Frontal cortex (tissue), 4 donors: ENCODE measurements around the gene SCGB1A1. TPM values are rescaled to one million over a fixed set of nuclear protein-coding genes. Genes with fewer than 3 reads are reported as not detected.
A peak's percentile ranks its signal among the peaks of the same experiment; 100 is the strongest.
"Not testable (repeated sequence)": the region's sequence is repeated elsewhere in the genome, so short reads cannot be mapped to it uniquely, and the experiment has no call there.

Experiments
- DNase-seq, 2 donors: peaks; one replicate each; pipeline ENCODE4 v3.0.0; 2012; ENCODE audit warnings: low spot score in 2 of 2
- FAIRE-seq: peaks from 2 replicates; lab custom pipeline; 2012; peaks lifted over from hg19 to GRCh38; lab: Jason Lieb, UNC
- total RNA-seq: library from RNA; depleted of rRNA; stranded (reverse); fragments of >200 nt; gene quantifications from one replicate; pipeline ENCODE4 v1.2.3, GENCODE V29; 2014
- donor health status: control.
- donor health status: control.
- donor health status: control.

SCGB1A1 gene
- total RNA-seq: not detected

- FAIRE-seq: no peak
- DNase-seq: no peak
These were observed at the start of gene SCGB1A1 for GRCh38 chr11:62418733-62419132. SCGB1A1 (plus strand) TSS chr11:62419033; CDS start chr11:62419096, 63 bp downstream.

- DNase-seq: no peak
- no peak for FAIRE-seq
These were observed 47.9 kb upstream of the SCGB1A1 start for GRCh38 chr11:62370743-62371440.

GRCh38 chr11:62372871-62373270 lies 46.0 kb upstream of the SCGB1A1 start:
- FAIRE-seq: no peak
- DNase-seq: no peak

- FAIRE-seq: no peak
These were observed 45.2 kb upstream of the SCGB1A1 start for GRCh38 chr11:62373464-62374119.

GRCh38 chr11:62374801-62375200 lies 44.0 kb upstream of the SCGB1A1 start:
- DNase-seq (no peak), FAIRE-seq (no peak)

More at GRCh38 chr11:62373464-62374119, 45.2 kb upstream of the SCGB1A1 start:
- DNase-seq: no peak

- DNase-seq, FAIRE-seq: not testable (repeated sequence)
These were observed 40.3 kb upstream of the SCGB1A1 start for GRCh38 chr11:62378459-62379063.

- FAIRE-seq, DNase-seq: not testable (repeated sequence)
These were observed 39.2 kb upstream of the SCGB1A1 start for GRCh38 chr11:62379586-62379985.

GRCh38 chr11:62380821-62381245 lies 38.0 kb upstream of the SCGB1A1 start:
- not testable (repeated sequence) for DNase-seq, FAIRE-seq

GRCh38 chr11:62383822-62384221 lies 35.0 kb upstream of the SCGB1A1 start:
- FAIRE-seq (no peak), DNase-seq (no peak)

GRCh38 chr11:62386083-62386482 lies 32.8 kb upstream of the SCGB1A1 start:
- not testable (repeated sequence) for FAIRE-seq, DNase-seq

- FAIRE-seq: no peak
- DNase-seq: no peak
These were observed 31.5 kb upstream of the SCGB1A1 start for GRCh38 chr11:62387381-62387780.

GRCh38 chr11:62388999-62389398 lies 29.8 kb upstream of the SCGB1A1 start:
- DNase-seq (no peak), FAIRE-seq (no peak)

- DNase-seq (no peak), FAIRE-seq (no peak)
These were observed 28.6 kb upstream of the SCGB1A1 start for GRCh38 chr11:62390237-62390636.

GRCh38 chr11:62390722-62391121 lies 28.1 kb upstream of the SCGB1A1 start:
- no peak for FAIRE-seq

GRCh38 chr11:62391642-62392425 lies 27.0 kb upstream of the SCGB1A1 start:
- no peak for DNase-seq

More at GRCh38 chr11:62390722-62391121, 28.1 kb upstream of the SCGB1A1 start:
- no peak for DNase-seq

GRCh38 chr11:62392506-62392905 lies 26.3 kb upstream of the SCGB1A1 start:
- DNase-seq: no peak
- no peak for FAIRE-seq

More at GRCh38 chr11:62391642-62392425, 27.0 kb upstream of the SCGB1A1 start:
- FAIRE-seq: no peak

GRCh38 chr11:62393061-62393611 lies 25.7 kb upstream of the SCGB1A1 start:
- FAIRE-seq: no peak
- DNase-seq: no peak

- no peak for FAIRE-seq
- DNase-seq: no peak
These were observed 25.1 kb upstream of the SCGB1A1 start for GRCh38 chr11:62393735-62394134.

GRCh38 chr11:62394825-62395538 lies 23.9 kb upstream of the SCGB1A1 start:
- FAIRE-seq (peak; percentile 21), DNase-seq (peak; percentile 68 to 82)
